ENCODE measurements around the gene SERPINB7.

- no peak for TF ChIP-seq TAF1 (IDR thresholded peaks at IDR 0.05; ENCODE audit: borderline replicate concordance, insufficient read depth, low read length)
- TF ChIP-seq REST (IDR thresholded peaks at IDR 0.05; ENCODE audit: insufficient read depth in 1 of 2, low read depth in 2 of 2, low read length in 2 of 2): no peak
- no peak for TF ChIP-seq POLR2AphosphoS5 (IDR thresholded peaks at IDR 0.05; ENCODE audit: low read depth, low read length)
- no peak for TF ChIP-seq FOXP2 (optimal IDR thresholded peaks at IDR 0.05; ENCODE audit: borderline replicate concordance, extremely low read depth, extremely low read length, insufficient read depth)
Observed at GRCh38 chr18:63832470-63832869, 57.3 kb downstream of the SERPINB7 start.
